K562 (cell line): Measurements from ENCODE around the gene CHRDL1.

ENCODE experiments used
- DMBX1 ChIP-seq: fragments of 250-450 bp; sonication (Bioruptor Pico); IDR thresholded peaks from 2 replicates; pipeline ENCODE4 v1.8.0; 2022; ENCODE audit warnings: inconsistent platforms, mild to moderate bottlenecking, moderate library complexity, borderline replicate concordance
- FOXM1 ChIP-seq, 2 experiments: fragments of 450-650 bp in 1 of 2; sonication (generic) in 1 of 2; formaldehyde crosslinking in 1 of 2; IDR thresholded peaks; 2 replicates each; pipeline versions ENCODE4 v1.6.1 to v1.9.0; 2017 to 2022; ENCODE audit warnings: low read depth in 2 of 2, mild to moderate bottlenecking in 2 of 2, missing genetic modification reagents in 1 of 2, moderate library complexity in 1 of 2
- POLR2G ChIP-seq: fragments of 200-400 bp; formaldehyde crosslinking; IDR thresholded peaks from 2 replicates; pipeline ENCODE4 v1.6.1; 2017; ENCODE audit warnings: low read depth, mild to moderate bottlenecking, antibody characterized with exemption, low read length, moderate library complexity
- ZNF778 ChIP-seq: fragments of 450-650 bp; formaldehyde crosslinking; IDR thresholded peaks from 2 replicates; pipeline ENCODE4 v1.4.0; 2020; ENCODE audit warnings: mild to moderate bottlenecking, moderate library complexity
- TF ChIP-seq, protein P1 (sequence below): sonication (generic); formaldehyde crosslinking; IDR thresholded peaks from 2 replicates; pipeline ENCODE4 v1.8.0; 2023; ENCODE audit warnings: mild to moderate bottlenecking, missing genetic modification reagents
- TF ChIP-seq, protein P2 (sequence below), 3 experiments: IDR thresholded peaks in 2 of 3; conservative IDR thresholded peaks in 1 of 3; 2 replicates each; pipeline ENCODE4 v1.5.1; 2011 to 2012; ENCODE audit warnings: low read length in 3 of 3, mild to moderate bottlenecking in 3 of 3, control low read depth in 2 of 3, improper control_type of control experiment in 1 of 3, inconsistent platforms in 1 of 3, low read depth in 1 of 3, mixed read lengths in 1 of 3, moderate library complexity in 1 of 3; ENCODE audit not compliant: insufficient read depth in 2 of 3
- TF ChIP-seq, protein P3 (sequence below): sonication (generic); formaldehyde crosslinking; IDR thresholded peaks from 2 replicates; pipeline ENCODE4 v1.8.1; 2023; ENCODE audit warnings: mild to moderate bottlenecking, missing genetic modification reagents
- TF ChIP-seq, protein P4 (sequence below): sonication (generic); formaldehyde crosslinking; IDR thresholded peaks from 2 replicates; pipeline ENCODE4 v1.8.1; 2023; ENCODE audit warnings: mild to moderate bottlenecking, missing genetic modification reagents, moderate library complexity

DNA sequence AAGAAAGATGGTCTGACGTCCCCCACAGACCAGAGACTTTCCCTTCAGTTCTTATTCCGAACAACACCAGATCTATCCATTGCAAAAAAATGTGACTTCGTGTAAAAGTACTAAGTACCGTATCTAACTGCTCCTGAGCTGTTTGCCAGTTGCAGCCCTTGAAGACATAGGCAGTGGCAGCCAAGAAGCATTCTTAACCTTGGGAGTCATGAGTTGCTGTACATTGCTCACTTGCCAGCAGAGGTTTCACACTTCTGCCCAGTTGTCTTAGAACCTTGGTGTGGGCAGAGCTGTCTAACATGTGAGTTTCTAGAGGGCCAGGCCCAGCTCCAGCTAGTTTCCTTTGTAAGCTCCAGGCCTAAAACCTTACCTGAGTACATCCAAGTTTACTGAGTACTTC lies 10.5 kb upstream of the CHRDL1 start:
- no peak for TF ChIP-seq DMBX1 (CRISPR knock-in tag)
- TF ChIP-seq, protein P1, sequence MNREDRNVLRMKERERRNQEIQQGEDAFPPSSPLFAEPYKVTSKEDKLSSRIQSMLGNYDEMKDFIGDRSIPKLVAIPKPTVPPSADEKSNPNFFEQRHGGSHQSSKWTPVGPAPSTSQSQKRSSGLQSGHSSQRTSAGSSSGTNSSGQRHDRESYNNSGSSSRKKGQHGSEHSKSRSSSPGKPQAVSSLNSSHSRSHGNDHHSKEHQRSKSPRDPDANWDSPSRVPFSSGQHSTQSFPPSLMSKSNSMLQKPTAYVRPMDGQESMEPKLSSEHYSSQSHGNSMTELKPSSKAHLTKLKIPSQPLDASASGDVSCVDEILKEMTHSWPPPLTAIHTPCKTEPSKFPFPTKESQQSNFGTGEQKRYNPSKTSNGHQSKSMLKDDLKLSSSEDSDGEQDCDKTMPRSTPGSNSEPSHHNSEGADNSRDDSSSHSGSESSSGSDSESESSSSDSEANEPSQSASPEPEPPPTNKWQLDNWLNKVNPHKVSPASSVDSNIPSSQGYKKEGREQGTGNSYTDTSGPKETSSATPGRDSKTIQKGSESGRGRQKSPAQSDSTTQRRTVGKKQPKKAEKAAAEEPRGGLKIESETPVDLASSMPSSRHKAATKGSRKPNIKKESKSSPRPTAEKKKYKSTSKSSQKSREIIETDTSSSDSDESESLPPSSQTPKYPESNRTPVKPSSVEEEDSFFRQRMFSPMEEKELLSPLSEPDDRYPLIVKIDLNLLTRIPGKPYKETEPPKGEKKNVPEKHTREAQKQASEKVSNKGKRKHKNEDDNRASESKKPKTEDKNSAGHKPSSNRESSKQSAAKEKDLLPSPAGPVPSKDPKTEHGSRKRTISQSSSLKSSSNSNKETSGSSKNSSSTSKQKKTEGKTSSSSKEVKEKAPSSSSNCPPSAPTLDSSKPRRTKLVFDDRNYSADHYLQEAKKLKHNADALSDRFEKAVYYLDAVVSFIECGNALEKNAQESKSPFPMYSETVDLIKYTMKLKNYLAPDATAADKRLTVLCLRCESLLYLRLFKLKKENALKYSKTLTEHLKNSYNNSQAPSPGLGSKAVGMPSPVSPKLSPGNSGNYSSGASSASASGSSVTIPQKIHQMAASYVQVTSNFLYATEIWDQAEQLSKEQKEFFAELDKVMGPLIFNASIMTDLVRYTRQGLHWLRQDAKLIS (CRISPR knock-in tag), result no peak
- no peak for TF ChIP-seq ZNF778
- TF ChIP-seq, protein P2, sequence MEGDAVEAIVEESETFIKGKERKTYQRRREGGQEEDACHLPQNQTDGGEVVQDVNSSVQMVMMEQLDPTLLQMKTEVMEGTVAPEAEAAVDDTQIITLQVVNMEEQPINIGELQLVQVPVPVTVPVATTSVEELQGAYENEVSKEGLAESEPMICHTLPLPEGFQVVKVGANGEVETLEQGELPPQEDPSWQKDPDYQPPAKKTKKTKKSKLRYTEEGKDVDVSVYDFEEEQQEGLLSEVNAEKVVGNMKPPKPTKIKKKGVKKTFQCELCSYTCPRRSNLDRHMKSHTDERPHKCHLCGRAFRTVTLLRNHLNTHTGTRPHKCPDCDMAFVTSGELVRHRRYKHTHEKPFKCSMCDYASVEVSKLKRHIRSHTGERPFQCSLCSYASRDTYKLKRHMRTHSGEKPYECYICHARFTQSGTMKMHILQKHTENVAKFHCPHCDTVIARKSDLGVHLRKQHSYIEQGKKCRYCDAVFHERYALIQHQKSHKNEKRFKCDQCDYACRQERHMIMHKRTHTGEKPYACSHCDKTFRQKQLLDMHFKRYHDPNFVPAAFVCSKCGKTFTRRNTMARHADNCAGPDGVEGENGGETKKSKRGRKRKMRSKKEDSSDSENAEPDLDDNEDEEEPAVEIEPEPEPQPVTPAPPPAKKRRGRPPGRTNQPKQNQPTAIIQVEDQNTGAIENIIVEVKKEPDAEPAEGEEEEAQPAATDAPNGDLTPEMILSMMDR (IDR thresholded peaks at IDR 0.05 in 2 of 3, conservative IDR thresholded peaks at IDR 0.05 in 1 of 3; ENCODE audit: insufficient read depth in 2 of 3, low read depth in 1 of 3, low read length in 3 of 3), result no peak
- TF ChIP-seq POLR2G, result no peak
- TF ChIP-seq FOXM1 (IDR thresholded peaks at IDR 0.05; ENCODE audit: low read depth), result no peak
- TF ChIP-seq FOXM1 (CRISPR knock-in tag; IDR thresholded peaks at IDR 0.05; ENCODE audit: low read depth), result no peak
- TF ChIP-seq, protein P3, sequence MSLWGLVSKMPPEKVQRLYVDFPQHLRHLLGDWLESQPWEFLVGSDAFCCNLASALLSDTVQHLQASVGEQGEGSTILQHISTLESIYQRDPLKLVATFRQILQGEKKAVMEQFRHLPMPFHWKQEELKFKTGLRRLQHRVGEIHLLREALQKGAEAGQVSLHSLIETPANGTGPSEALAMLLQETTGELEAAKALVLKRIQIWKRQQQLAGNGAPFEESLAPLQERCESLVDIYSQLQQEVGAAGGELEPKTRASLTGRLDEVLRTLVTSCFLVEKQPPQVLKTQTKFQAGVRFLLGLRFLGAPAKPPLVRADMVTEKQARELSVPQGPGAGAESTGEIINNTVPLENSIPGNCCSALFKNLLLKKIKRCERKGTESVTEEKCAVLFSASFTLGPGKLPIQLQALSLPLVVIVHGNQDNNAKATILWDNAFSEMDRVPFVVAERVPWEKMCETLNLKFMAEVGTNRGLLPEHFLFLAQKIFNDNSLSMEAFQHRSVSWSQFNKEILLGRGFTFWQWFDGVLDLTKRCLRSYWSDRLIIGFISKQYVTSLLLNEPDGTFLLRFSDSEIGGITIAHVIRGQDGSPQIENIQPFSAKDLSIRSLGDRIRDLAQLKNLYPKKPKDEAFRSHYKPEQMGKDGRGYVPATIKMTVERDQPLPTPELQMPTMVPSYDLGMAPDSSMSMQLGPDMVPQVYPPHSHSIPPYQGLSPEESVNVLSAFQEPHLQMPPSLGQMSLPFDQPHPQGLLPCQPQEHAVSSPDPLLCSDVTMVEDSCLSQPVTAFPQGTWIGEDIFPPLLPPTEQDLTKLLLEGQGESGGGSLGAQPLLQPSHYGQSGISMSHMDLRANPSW, result no peak
- TF ChIP-seq, protein P4, sequence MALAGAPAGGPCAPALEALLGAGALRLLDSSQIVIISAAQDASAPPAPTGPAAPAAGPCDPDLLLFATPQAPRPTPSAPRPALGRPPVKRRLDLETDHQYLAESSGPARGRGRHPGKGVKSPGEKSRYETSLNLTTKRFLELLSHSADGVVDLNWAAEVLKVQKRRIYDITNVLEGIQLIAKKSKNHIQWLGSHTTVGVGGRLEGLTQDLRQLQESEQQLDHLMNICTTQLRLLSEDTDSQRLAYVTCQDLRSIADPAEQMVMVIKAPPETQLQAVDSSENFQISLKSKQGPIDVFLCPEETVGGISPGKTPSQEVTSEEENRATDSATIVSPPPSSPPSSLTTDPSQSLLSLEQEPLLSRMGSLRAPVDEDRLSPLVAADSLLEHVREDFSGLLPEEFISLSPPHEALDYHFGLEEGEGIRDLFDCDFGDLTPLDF (CRISPR knock-in tag), result no peak
